Vagina (tissue), 2 donors: ENCODE measurements around the gene PRR15. TPM values are rescaled to one million over a fixed set of nuclear protein-coding genes. Genes with fewer than 3 reads are reported as not detected.
"Not testable (repeated sequence)": the region's sequence is repeated elsewhere in the genome, so short reads cannot be mapped to it uniquely, and the experiment has no call there.

Source experiments
- DNase-seq, 2 donors: peaks; one replicate each; pipeline ENCODE4 v3.0.0-alpha.2; 2017; ENCODE audit errors: extremely low spot score in 2 of 2
- H3K27ac ChIP-seq: fragments of 200-600 bp; sonication (generic); one replicate; pipeline ENCODE4 v1.5.1; 2019
- H3K27me3 ChIP-seq: fragments of 200-600 bp; sonication (generic); one replicate; pipeline ENCODE4 v1.5.1; 2019
- H3K36me3 ChIP-seq, 2 donors: fragments of 200-600 bp; sonication (generic); one replicate each; pipeline ENCODE4 v1.5.1; 2017 to 2019
- H3K4me1 ChIP-seq: fragments of 200-600 bp; sonication (generic); one replicate; pipeline ENCODE4 v1.5.1; 2019
- H3K4me3 ChIP-seq, 2 donors: fragments of 200-600 bp; sonication (generic); 1 replicate in 1 of 2; 2 replicates in 1 of 2; pipeline ENCODE4 v1.5.1; 2016 to 2019
- H3K9me3 ChIP-seq: fragments of 200-600 bp; sonication (generic); one replicate; pipeline ENCODE4 v1.5.1; 2019
- CTCF ChIP-seq, 3 experiments: fragments of 450-650 bp in 2 of 3; fragments of 200-600 bp in 1 of 3; sonication (generic) in 1 of 3; IDR thresholded peaks; one replicate each; pipeline ENCODE4 v1.5.1; 2017 to 2019; ENCODE audit warnings: antibody characterized with exemption in 3 of 3, mild to moderate bottlenecking in 2 of 3, moderate library complexity in 2 of 3
- POLR2A ChIP-seq, 2 donors: fragments of 450-650 bp; IDR thresholded peaks; one replicate each; pipeline ENCODE4 v1.6.1; 2017; ENCODE audit warnings: antibody characterized with exemption in 2 of 2, mild to moderate bottlenecking in 2 of 2, moderate library complexity in 2 of 2
- POLR2AphosphoS5 ChIP-seq, 2 donors: sonication (generic); formaldehyde crosslinking; IDR thresholded peaks; one replicate each; pipeline ENCODE4 v1.9.0; 2017; ENCODE audit warnings: antibody characterized with exemption in 2 of 2, mild to moderate bottlenecking in 2 of 2, low read depth in 1 of 2; ENCODE audit not compliant: insufficient read depth in 1 of 2
- intact Hi-C: fragments of 100-400 bp; cut with DNase I; formaldehyde crosslinking; loops from one replicate; pipeline ENCODE4 v1.15.1; 2023
- total RNA-seq: library from RNA; depleted of rRNA; stranded (reverse); fragments of >200 nt; gene quantifications from one replicate; pipeline ENCODE4 v1.2.3, GENCODE V29; 2016

Gene PRR15
- total RNA-seq, 1 donor from 2014 or later, result not detected

GRCh38 chr7:29527505-29528108 lies 36.0 kb upstream of the PRR15 start:
- TF ChIP-seq POLR2AphosphoS5 (IDR thresholded peaks at IDR 0.05; ENCODE audit: insufficient read depth in 1 of 2, low read depth in 1 of 2) (no peak), CTCF (IDR thresholded peaks at IDR 0.05) (no peak), POLR2A (IDR thresholded peaks at IDR 0.05) (no peak)
- Histone ChIP-seq H3K36me3 (no peaks in the 10 kb centered on the region), H3K9me3 (no peaks in the 10 kb centered on the region), H3K4me1 (no peaks in the 10 kb centered on the region), H3K27ac (no peak overlapping the region), H3K4me3 (no peak overlapping the region), H3K27me3 (no peaks in the 10 kb centered on the region)
- no peak for DNase-seq
- intact Hi-C loops, result no loop called here

GRCh38 chr7:29528526-29528925 lies 35.1 kb upstream of the PRR15 start:
- H3K36me3 ChIP-seq, H3K27me3 ChIP-seq, DNase-seq, intact Hi-C loops, H3K9me3 ChIP-seq, H3K4me1 ChIP-seq, H3K27ac ChIP-seq, H3K4me3 ChIP-seq: not testable (repeated sequence)

GRCh38 chr7:29538389-29538788 lies 25.2 kb upstream of the PRR15 start:
- no peak for TF ChIP-seq POLR2A (IDR thresholded peaks at IDR 0.05)
- TF ChIP-seq POLR2AphosphoS5 (IDR thresholded peaks at IDR 0.05; ENCODE audit: insufficient read depth in 1 of 2, low read depth in 1 of 2), result no peak
- TF ChIP-seq CTCF (IDR thresholded peaks at IDR 0.05), result no peak

GRCh38 chr7:29539471-29539870 lies 24.2 kb upstream of the PRR15 start:
- Histone ChIP-seq H3K4me3 (no peak overlapping the region), H3K36me3 (no peaks in the 10 kb centered on the region), H3K9me3 (no peaks in the 10 kb centered on the region), H3K27ac (no peak overlapping the region), H3K4me1 (no peaks in the 10 kb centered on the region), H3K27me3 (no peaks in the 10 kb centered on the region)
- TF ChIP-seq POLR2A (IDR thresholded peaks at IDR 0.05) (no peak), POLR2AphosphoS5 (IDR thresholded peaks at IDR 0.05; ENCODE audit: insufficient read depth in 1 of 2, low read depth in 1 of 2) (no peak), CTCF (IDR thresholded peaks at IDR 0.05) (no peak)
- intact Hi-C loops, result no loop called here
- no peak for DNase-seq

More at GRCh38 chr7:29538389-29538788, 25.2 kb upstream of the PRR15 start:
- no peaks in the 10 kb centered on the region for H3K9me3 ChIP-seq
- H3K4me1 ChIP-seq, result no peaks in the 10 kb centered on the region
- H3K27me3 ChIP-seq, result no peaks in the 10 kb centered on the region
- intact Hi-C loops, result no loop called here
- H3K27ac ChIP-seq, result no peak overlapping the region
- DNase-seq, result no peak
- no peak overlapping the region for H3K4me3 ChIP-seq
- no peaks in the 10 kb centered on the region for H3K36me3 ChIP-seq

GRCh38 chr7:29547421-29547820 lies 16.2 kb upstream of the PRR15 start:
- H3K36me3 ChIP-seq, result no peaks in the 10 kb centered on the region
- intact Hi-C loops, result no loop called here
- H3K27me3 ChIP-seq, result no peaks in the 10 kb centered on the region
- no peak for TF ChIP-seq POLR2AphosphoS5 (IDR thresholded peaks at IDR 0.05; ENCODE audit: insufficient read depth in 1 of 2, low read depth in 1 of 2)
- no peaks in the 10 kb centered on the region for H3K9me3 ChIP-seq
- H3K4me1 ChIP-seq, result no peaks in the 10 kb centered on the region
- no peak for DNase-seq
- no peak overlapping the region for H3K4me3 ChIP-seq
- H3K27ac ChIP-seq, result no peak overlapping the region

GRCh38 chr7:29548823-29549222 lies 14.8 kb upstream of the PRR15 start:
- Histone ChIP-seq H3K4me3 (no peak overlapping the region), H3K4me1 (no peaks in the 10 kb centered on the region), H3K9me3 (no peaks in the 10 kb centered on the region), H3K27me3 (no peaks in the 10 kb centered on the region), H3K36me3 (no peaks in the 10 kb centered on the region), H3K27ac (no peak overlapping the region)
- no peak for DNase-seq
- TF ChIP-seq POLR2A (IDR thresholded peaks at IDR 0.05) (no peak), POLR2AphosphoS5 (IDR thresholded peaks at IDR 0.05; ENCODE audit: insufficient read depth in 1 of 2, low read depth in 1 of 2) (no peak), CTCF (IDR thresholded peaks at IDR 0.05) (no peak)
- intact Hi-C loops, result no loop called here
